Measurements from ENCODE around the gene PLA2G4E. TPM values are rescaled to one million over a fixed set of nuclear protein-coding genes. Genes with fewer than 3 reads are reported as not detected.

The PLA2G4E gene
- total and polyA plus RNA-seq, 2 experiments from 2014 or later, result not detected

- no peaks in the 10 kb centered on the region; the same call in 2 of the 3 replicates for H3K9me3 Mint-ChIP-seq
Observed at GRCh38 chr15:41936649-41937567, 83.9 kb downstream of the PLA2G4E start.

More at GRCh38 chr15:41936649-41937567, 83.9 kb downstream of the PLA2G4E start:
- Mint-ChIP-seq H3K27me3 (ENCODE audit: insufficient read depth, low read depth, poor library complexity) (peaks cover 12% of the 10 kb centered on the region), H3K27ac (peak overlapping the region; percentile 50; the same call in 1 of the 2 replicates), H3K4me3 (no peak overlapping the region), H3K4me1 (peaks cover 32% of the 10 kb centered on the region), H3K36me3 (ENCODE audit: low read depth) (peaks cover 15% of the 10 kb centered on the region)
- H3K4me1 ChIP-seq (ENCODE audit: insufficient read depth), result peaks cover 18% of the 10 kb centered on the region
- H3F3A ChIP-seq (replicated peaks; ENCODE audit: low read depth), result 0 out of 2 replicates have a peak, but pooled peaks cover 3% of the 10 kb centered on the region
- 0 out of 2 replicates have a peak, but pooled peaks cover 4% of the 10 kb centered on the region for H3K36me3 ChIP-seq (ENCODE audit: insufficient read depth)
- 0 out of 2 replicates have a peak, but pooled peaks cover 4% of the 10 kb centered on the region for H3K79me2 ChIP-seq (replicated peaks; ENCODE audit: insufficient read depth)
- H3K9me2 ChIP-seq (ENCODE audit: insufficient read depth), result no peaks in the 10 kb centered on the region
- ATAC-seq, result no peak
- TF ChIP-seq ETS1 (IDR thresholded peaks at IDR 0.05), result no peak
- TF ChIP-seq JUNB (IDR thresholded peaks at IDR 0.05; ENCODE audit: unreplicated experiment), result no peak
- no peak; a peak in 1 of 4 replicates for TF ChIP-seq CTCF (conservative IDR thresholded peaks at IDR 0.05; ENCODE audit: low read depth in 2 of 2)
- no peak for TF ChIP-seq EZH2phosphoT487 (IDR thresholded peaks at IDR 0.05; ENCODE audit: unreplicated experiment)
- no peak for TF ChIP-seq EZH2 (IDR thresholded peaks at IDR 0.05; ENCODE audit: low read depth, unreplicated experiment)
- TF ChIP-seq REST (IDR thresholded peaks at IDR 0.05; ENCODE audit: unreplicated experiment), result no peak
- TF ChIP-seq ZNF331 (CRISPR knock-in tag; IDR thresholded peaks at IDR 0.05; ENCODE audit: low read depth), result no peak
- TF ChIP-seq CREB1 (CRISPR knock-in tag; IDR thresholded peaks at IDR 0.05; ENCODE audit: low read depth), result no peak
- TF ChIP-seq NANOG (IDR thresholded peaks at IDR 0.05; ENCODE audit: borderline replicate concordance), result no peak
- TF ChIP-seq POLR2AphosphoS5 (IDR thresholded peaks at IDR 0.05; ENCODE audit: low read depth), result no peak
- TF ChIP-seq STAT1 (IDR thresholded peaks at IDR 0.05; ENCODE audit: unreplicated experiment), result no peak
- no peak for TF ChIP-seq ZNF462 (CRISPR knock-in tag; IDR thresholded peaks at IDR 0.05)
- no peak for TF ChIP-seq ZNF114 (CRISPR knock-in tag; IDR thresholded peaks at IDR 0.05)
- H3K4me2 ChIP-seq, result no peak overlapping the region
- no peak overlapping the region for H2AFZ ChIP-seq
- no peak for DNase-seq (ENCODE audit: low spot score)
- no peak overlapping the region for H3K4me3 ChIP-seq
- no peak overlapping the region for H3K27ac ChIP-seq (ENCODE audit: low read depth)
- peaks cover 12% of the 10 kb centered on the region for H4K20me1 ChIP-seq (replicated peaks; ENCODE audit: insufficient read depth)
- no peaks in the 10 kb centered on the region for H3K27me3 ChIP-seq (ENCODE audit: insufficient read depth)
